Dendritic cell treated with granulocyte-macrophage colony-stimulating factor and Interleukin-4, amounts not matched to agents 40 ng/mL and 50 ng/mL, for 4 days (primary cell): Measurements from ENCODE around the gene PBX4.
"Not testable (repeated sequence)": the region's sequence is repeated elsewhere in the genome, so short reads cannot be mapped to it uniquely, and the experiment has no call there.

Experiments used
- H3K27ac Mint-ChIP-seq: one replicate; pipeline ENCODE4 v1.8.0; 2022; ENCODE audit warnings: mild to moderate bottlenecking, mixed read lengths
- H3K27me3 Mint-ChIP-seq: one replicate; pipeline ENCODE4 v1.8.0; 2022; ENCODE audit warnings: mild to moderate bottlenecking, mixed read lengths
- H3K36me3 Mint-ChIP-seq: one replicate; pipeline ENCODE4 v1.8.0; 2022; ENCODE audit warnings: low read depth, mixed read lengths
- H3K4me1 Mint-ChIP-seq: one replicate; pipeline ENCODE4 v1.8.0; 2022; ENCODE audit warnings: low read depth, mixed read lengths
- H3K4me3 Mint-ChIP-seq: one replicate; pipeline ENCODE4 v1.8.0; 2022; ENCODE audit warnings: mild to moderate bottlenecking, moderate library complexity, mixed read lengths
- H3K9me3 Mint-ChIP-seq: one replicate; pipeline ENCODE4 v1.8.0; 2022; ENCODE audit warnings: mixed read lengths
- intact Hi-C: fragments of 100-400 bp; cut with micrococcal nuclease; formaldehyde crosslinking; loops from one replicate; pipeline ENCODE4 v1.15.0; 2022

Gene PBX4

GRCh38 chr19:19627621-19628500 is 9.4 kb upstream of the PBX4 start, which contains the start of gene LPAR2:
TSS of gene LPAR2 (minus strand) at chr19:19628220. CDS start at chr19:19627275, 945 bp downstream.
- peaks cover 7% of the 10 kb centered on the region for H3K27me3 Mint-ChIP-seq
- H3K36me3 Mint-ChIP-seq, result peaks cover 76% of the 10 kb centered on the region
- H3K4me1 Mint-ChIP-seq, result peaks cover 31% of the 10 kb centered on the region
- H3K9me3 Mint-ChIP-seq, result no peaks in the 10 kb centered on the region
- H3K4me3 Mint-ChIP-seq, result peak within 1 kb of the TSS; percentile 71
- H3K27ac Mint-ChIP-seq, result peak within 1 kb of the TSS; percentile 42
- intact Hi-C loops, result no loop called here

GRCh38 chr19:19626516-19627472 is 8.3 kb upstream of the PBX4 start:
- H3K36me3 Mint-ChIP-seq, result peaks cover 72% of the 10 kb centered on the region
- peak overlapping the region; percentile 54 for H3K4me3 Mint-ChIP-seq
- peaks cover 7% of the 10 kb centered on the region for H3K27me3 Mint-ChIP-seq
- intact Hi-C loops, result no loop called here
- peaks cover 28% of the 10 kb centered on the region for H3K4me1 Mint-ChIP-seq
- no peaks in the 10 kb centered on the region for H3K9me3 Mint-ChIP-seq
- peak overlapping the region; percentile 35 for H3K27ac Mint-ChIP-seq

- H3K9me3 Mint-ChIP-seq, result no peaks in the 10 kb centered on the region
- no peak overlapping the region for H3K4me3 Mint-ChIP-seq
- peaks cover 50% of the 10 kb centered on the region for H3K36me3 Mint-ChIP-seq
- H3K4me1 Mint-ChIP-seq, result peaks cover 43% of the 10 kb centered on the region
- intact Hi-C loops, result no loop called here
- peaks cover 7% of the 10 kb centered on the region for H3K27me3 Mint-ChIP-seq
- no peak overlapping the region for H3K27ac Mint-ChIP-seq
These were observed 5.6 kb upstream of the PBX4 start for GRCh38 chr19:19624032-19624570.

- Mint-ChIP-seq H3K4me3 (no peak overlapping the region), H3K36me3 (peaks cover 44% of the 10 kb centered on the region)
- intact Hi-C loops, result no loop called here
These were observed 4.9 kb upstream of the PBX4 start for GRCh38 chr19:19623383-19623782.

GRCh38 chr19:19619849-19620210 is 1.3 kb upstream of the PBX4 start:
- intact Hi-C loops, result loop anchor here (2.0 kb wide), 1 partner anchor 43 kb away; the partner anchor contains the start of gene ATP13A1
- H3K27me3 Mint-ChIP-seq, result peaks cover 9% of the 10 kb centered on the region
- H3K9me3 Mint-ChIP-seq, result no peaks in the 10 kb centered on the region
- H3K4me3 Mint-ChIP-seq, result no peak overlapping the region
- H3K4me1 Mint-ChIP-seq, result peaks cover 30% of the 10 kb centered on the region
- H3K27ac Mint-ChIP-seq, result peak overlapping the region; percentile 56
- peaks cover 27% of the 10 kb centered on the region for H3K36me3 Mint-ChIP-seq

More at GRCh38 chr19:19623383-19623782, 4.9 kb upstream of the PBX4 start:
- H3K4me1 Mint-ChIP-seq, result peaks cover 41% of the 10 kb centered on the region
- no peak overlapping the region for H3K27ac Mint-ChIP-seq
- H3K27me3 Mint-ChIP-seq, result peaks cover 2% of the 10 kb centered on the region
- no peaks in the 10 kb centered on the region for H3K9me3 Mint-ChIP-seq

GRCh38 chr19:19619181-19619848 is 828 bp upstream of the PBX4 start:
- Mint-ChIP-seq H3K27me3 (peaks cover 9% of the 10 kb centered on the region), H3K27ac (peak overlapping the region; percentile 56), H3K9me3 (no peaks in the 10 kb centered on the region), H3K4me1 (peaks cover 30% of the 10 kb centered on the region), H3K4me3 (peak overlapping the region; percentile 44), H3K36me3 (peaks cover 22% of the 10 kb centered on the region)
- intact Hi-C loops, result loop anchor here (2.0 kb wide), 1 partner anchor 43 kb away; the partner anchor contains the start of gene ATP13A1

GRCh38 chr19:19615086-19615485 is 3.4 kb downstream of the PBX4 start:
- intact Hi-C loops, result no loop called here
- H3K27me3 Mint-ChIP-seq, result peaks cover 9% of the 10 kb centered on the region
- no peaks in the 10 kb centered on the region for H3K9me3 Mint-ChIP-seq
- peaks cover 25% of the 10 kb centered on the region for H3K4me1 Mint-ChIP-seq
- H3K4me3 Mint-ChIP-seq, result no peak overlapping the region
- H3K27ac Mint-ChIP-seq, result no peak overlapping the region
- H3K36me3 Mint-ChIP-seq, result no peaks in the 10 kb centered on the region

- intact Hi-C loops, result no loop called here
- Mint-ChIP-seq H3K4me1 (peaks cover 10% of the 10 kb centered on the region), H3K36me3 (no peaks in the 10 kb centered on the region), H3K27me3 (peaks cover 9% of the 10 kb centered on the region), H3K27ac (no peak overlapping the region), H3K9me3 (no peaks in the 10 kb centered on the region), H3K4me3 (no peak overlapping the region)
These were observed 5.0 kb downstream of the PBX4 start for GRCh38 chr19:19613506-19613905.

- Mint-ChIP-seq H3K4me3 (no peak overlapping the region), H3K9me3 (no peaks in the 10 kb centered on the region), H3K4me1 (no peaks in the 10 kb centered on the region), H3K27me3 (peaks cover 2% of the 10 kb centered on the region), H3K36me3 (no peaks in the 10 kb centered on the region), H3K27ac (no peak overlapping the region)
- intact Hi-C loops, result no loop called here
These were observed 7.9 kb downstream of the PBX4 start for GRCh38 chr19:19610376-19611202.

GRCh38 chr19:19606686-19607085 is 11.8 kb downstream of the PBX4 start:
- H3K27ac Mint-ChIP-seq, H3K4me3 Mint-ChIP-seq, H3K4me1 Mint-ChIP-seq: not testable (repeated sequence)

GRCh38 chr19:19606021-19606420 is 12.5 kb downstream of the PBX4 start:
- no peak overlapping the region for H3K4me3 Mint-ChIP-seq
- intact Hi-C loops, result no loop called here
- H3K4me1 Mint-ChIP-seq, result no peaks in the 10 kb centered on the region
- no peaks in the 10 kb centered on the region for H3K36me3 Mint-ChIP-seq
- H3K27ac Mint-ChIP-seq, result no peak overlapping the region
- H3K27me3 Mint-ChIP-seq, result peaks cover 2% of the 10 kb centered on the region
- H3K9me3 Mint-ChIP-seq, result no peaks in the 10 kb centered on the region

More at GRCh38 chr19:19606686-19607085, 11.8 kb downstream of the PBX4 start:
- H3K27me3 Mint-ChIP-seq, H3K36me3 Mint-ChIP-seq, intact Hi-C loops, H3K9me3 Mint-ChIP-seq: not testable (repeated sequence)

- intact Hi-C loops, result no loop called here
- H3K27ac Mint-ChIP-seq, result no peak overlapping the region
- no peaks in the 10 kb centered on the region for H3K9me3 Mint-ChIP-seq
- no peaks in the 10 kb centered on the region for H3K4me1 Mint-ChIP-seq
- H3K36me3 Mint-ChIP-seq, result no peaks in the 10 kb centered on the region
- H3K27me3 Mint-ChIP-seq, result peaks cover 2% of the 10 kb centered on the region
- H3K4me3 Mint-ChIP-seq, result no peak overlapping the region
These were observed 15.7 kb downstream of the PBX4 start for GRCh38 chr19:19602713-19603324.
